Esophagus mucosa (tissue), 1 donor: Measurements from ENCODE around the gene ACTR5. TPM values are rescaled to one million over a fixed set of nuclear protein-coding genes. Genes with fewer than 3 reads are reported as not detected.

ENCODE experiments used
- ATAC-seq: fragments of 200-7000 bp; cut with Tn5 transposase; one replicate; pipeline ENCODE4 v1.9.1; 2020
- total RNA-seq: library from RNA; stranded (reverse); gene quantifications from one replicate; pipeline ENCODE4 v1.2.4, GENCODE V29; 2023
- donor health status: DM: yes; HTN: yes; CAD: no.

Gene ACTR5
- total RNA-seq, 1 donor from 2014 or later, result 6.0 TPM

GRCh38 chr20:38729767-38730166, 18.5 kb upstream of the ACTR5 start:
- ATAC-seq, result no peak

- peak; percentile 39 for ATAC-seq
Observed at GRCh38 chr20:38730167-38730988, 17.9 kb upstream of the ACTR5 start.

- ATAC-seq, result peak; percentile 74
Observed at GRCh38 chr20:38730989-38731737, 17.1 kb upstream of the ACTR5 start.

GRCh38 chr20:38731738-38732113, 16.5 kb upstream of the ACTR5 start:
- no peak for ATAC-seq

- no peak for ATAC-seq
Observed at GRCh38 chr20:38732981-38733380, 15.3 kb upstream of the ACTR5 start.

GRCh38 chr20:38735172-38735571, 13.1 kb upstream of the ACTR5 start:
- ATAC-seq, result no peak

- no peak for ATAC-seq
Observed at GRCh38 chr20:38737887-38738286, 10.4 kb upstream of the ACTR5 start.

- ATAC-seq, result no peak
Observed at GRCh38 chr20:38745757-38746156, 2.5 kb upstream of the ACTR5 start.

- no peak for ATAC-seq
Observed at GRCh38 chr20:38747495-38748096, 664 bp upstream of the ACTR5 start.

GRCh38 chr20:38748861-38749149, 545 bp downstream of the ACTR5 start:
- peak; percentile 82 for ATAC-seq

GRCh38 chr20:38751360-38751976, 3.2 kb downstream of the ACTR5 start:
- ATAC-seq, result no peak

- ATAC-seq, result no peak
Observed at GRCh38 chr20:38752029-38752428, 3.8 kb downstream of the ACTR5 start.

- no peak for ATAC-seq
Observed at GRCh38 chr20:38754924-38755323, 6.7 kb downstream of the ACTR5 start.

- ATAC-seq, result no peak
Observed at GRCh38 chr20:38755324-38755910, 7.2 kb downstream of the ACTR5 start.

GRCh38 chr20:38757145-38757775, 9.0 kb downstream of the ACTR5 start:
- ATAC-seq, result no peak

- no peak for ATAC-seq
Observed at GRCh38 chr20:38759106-38759505, 10.8 kb downstream of the ACTR5 start.

GRCh38 chr20:38760978-38761377, 12.7 kb downstream of the ACTR5 start:
- no peak for ATAC-seq

GRCh38 chr20:38762174-38762573, 13.9 kb downstream of the ACTR5 start:
- no peak for ATAC-seq

- peak; percentile 11 for ATAC-seq
Observed at GRCh38 chr20:38763616-38764015, 15.4 kb downstream of the ACTR5 start.

- ATAC-seq, result peak; percentile 98
Observed at GRCh38 chr20:38764567-38765318, 16.5 kb downstream of the ACTR5 start.

- ATAC-seq, result no peak
Observed at GRCh38 chr20:38766071-38766470, 17.8 kb downstream of the ACTR5 start.
